Fibroblast of skin of back (primary cell): ENCODE results near the gene SDK2.

Experiments
- DNase-seq: peaks from one replicate; pipeline ENCODE4 v3.0.0-alpha.2; 2013

SDK2 gene

DNA sequence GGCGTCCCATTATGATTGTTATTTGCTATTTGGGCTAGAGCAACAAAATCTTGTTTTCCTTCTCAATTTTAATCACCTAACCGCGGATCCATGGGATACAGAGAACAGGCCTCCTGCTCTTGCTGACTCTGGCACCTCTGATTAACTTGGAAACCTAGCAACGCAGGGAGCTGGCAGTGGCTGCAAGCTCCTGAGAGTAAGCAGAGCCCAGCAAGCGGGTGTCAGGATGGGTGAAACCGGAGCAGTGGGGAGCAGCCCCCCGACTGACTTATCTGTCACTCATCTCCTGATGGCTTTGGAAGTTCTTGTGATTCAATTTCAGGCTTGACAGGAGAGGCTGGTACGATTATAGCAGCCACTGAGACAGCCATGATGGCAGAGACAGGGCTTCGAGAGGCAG lies 286.9 kb downstream of the SDK2 start:
- no peak for DNase-seq

DNA sequence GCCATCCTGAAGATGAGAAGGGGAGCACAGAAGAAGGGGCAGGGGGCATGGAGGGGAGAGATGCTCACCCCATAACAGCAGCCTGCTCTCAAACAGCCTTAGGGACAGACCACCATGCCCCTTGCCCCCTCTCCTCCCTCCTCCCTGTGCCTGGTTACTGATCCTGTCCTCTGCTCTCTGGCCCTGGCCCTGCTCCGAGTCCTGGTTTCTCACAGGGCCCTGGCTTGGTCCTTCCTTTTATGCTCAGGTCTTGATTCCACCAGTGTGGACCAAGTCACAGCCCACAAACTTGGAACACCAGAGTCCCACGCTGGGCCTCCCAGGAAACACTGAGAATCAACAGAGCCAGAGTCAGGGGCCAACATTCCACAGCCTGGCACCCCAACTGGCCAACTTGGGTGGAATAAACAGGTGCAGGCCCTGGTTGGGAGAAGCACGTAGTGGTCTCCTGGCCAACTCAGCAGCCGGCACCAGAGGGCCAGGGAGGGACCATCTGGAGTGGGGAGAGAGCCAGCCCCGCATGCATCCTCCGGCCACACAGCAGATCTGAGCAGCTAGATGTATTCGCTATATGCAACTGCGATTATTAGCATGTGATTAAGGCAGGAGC lies 287.6 kb downstream of the SDK2 start:
- DNase-seq: no peak

DNA sequence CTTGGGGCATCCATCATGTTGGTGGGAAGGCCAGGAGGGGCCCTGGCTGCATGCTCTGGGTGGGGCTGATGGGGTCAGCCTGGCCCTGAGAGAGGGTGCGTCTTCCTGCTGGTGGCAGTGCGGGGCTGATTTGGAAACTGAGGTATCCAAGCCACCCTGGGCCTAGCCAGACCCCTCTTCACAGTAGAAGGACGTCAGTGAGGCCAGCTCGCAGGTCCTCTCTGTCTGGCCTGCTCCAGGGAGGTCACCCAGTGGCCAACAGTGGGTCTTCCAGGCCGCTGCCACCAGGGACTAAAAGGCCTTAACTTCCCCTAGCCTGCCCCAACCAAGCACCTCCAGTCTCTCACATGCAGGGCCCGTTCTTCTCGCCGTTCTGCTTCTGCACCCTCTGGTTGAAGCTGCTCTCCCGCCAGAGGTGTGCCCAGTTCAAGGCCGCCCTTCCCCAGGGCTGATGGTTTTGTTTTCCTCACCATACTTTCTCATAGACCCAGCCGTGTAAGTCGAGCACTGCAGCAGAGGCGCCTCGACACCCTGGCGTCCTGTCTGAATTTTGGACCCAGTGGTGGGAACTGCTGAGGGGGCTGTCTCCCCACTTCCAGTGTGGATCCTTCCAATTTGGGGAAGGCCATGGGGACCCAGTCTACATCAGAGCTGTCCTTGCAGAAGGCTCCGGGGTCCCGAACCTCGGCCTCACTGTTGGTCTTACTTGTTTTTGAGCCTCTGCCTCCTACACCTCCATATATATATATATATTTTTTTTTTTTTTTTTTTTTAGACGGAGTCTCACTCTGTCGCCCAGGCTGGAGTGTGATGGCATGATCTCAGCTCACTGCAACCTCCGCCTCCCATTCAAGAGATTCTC lies 289.6 kb downstream of the SDK2 start:
- no peak for DNase-seq

DNA sequence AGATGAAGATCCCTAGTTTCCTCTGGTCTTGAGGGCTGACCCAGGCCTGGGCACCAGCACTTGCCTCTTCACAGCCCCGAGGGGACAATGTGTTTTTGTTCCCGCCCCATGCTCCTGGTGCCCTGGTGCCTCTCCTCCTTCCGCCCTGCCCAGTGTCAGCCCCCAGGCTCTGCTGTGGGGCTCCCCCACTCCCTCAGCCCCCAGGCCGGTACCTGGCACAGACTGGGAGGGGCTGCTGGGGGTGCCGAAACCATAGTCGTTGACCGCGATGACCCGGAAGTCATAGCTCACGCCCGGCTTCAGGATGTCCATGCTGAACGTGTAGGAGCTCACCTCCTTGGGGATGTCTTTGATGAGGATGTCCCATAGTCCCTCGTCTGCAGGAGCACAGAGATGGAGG lies 292.0 kb downstream of the SDK2 start:
- DNase-seq: no peak

DNA sequence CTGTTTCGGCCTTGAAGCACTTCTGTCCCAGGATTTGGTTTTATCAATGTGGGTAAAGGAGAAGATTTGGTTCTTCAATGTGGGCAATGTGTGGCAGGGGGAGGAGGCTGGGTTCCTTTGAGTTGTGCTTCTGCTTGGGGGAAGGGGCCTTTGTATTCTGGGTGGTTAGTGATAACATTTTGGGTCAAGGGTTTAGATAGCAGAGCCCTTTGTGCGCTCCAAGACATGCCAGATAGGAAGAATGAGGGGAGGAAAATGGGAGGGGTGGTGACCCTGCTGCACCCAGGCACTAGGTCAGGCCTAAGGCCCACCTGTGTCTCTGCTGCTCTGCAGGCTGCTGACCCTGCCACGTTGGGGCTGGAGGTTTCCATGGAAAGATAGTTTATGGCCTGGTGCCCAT lies 292.5 kb downstream of the SDK2 start:
- DNase-seq: no peak

DNA sequence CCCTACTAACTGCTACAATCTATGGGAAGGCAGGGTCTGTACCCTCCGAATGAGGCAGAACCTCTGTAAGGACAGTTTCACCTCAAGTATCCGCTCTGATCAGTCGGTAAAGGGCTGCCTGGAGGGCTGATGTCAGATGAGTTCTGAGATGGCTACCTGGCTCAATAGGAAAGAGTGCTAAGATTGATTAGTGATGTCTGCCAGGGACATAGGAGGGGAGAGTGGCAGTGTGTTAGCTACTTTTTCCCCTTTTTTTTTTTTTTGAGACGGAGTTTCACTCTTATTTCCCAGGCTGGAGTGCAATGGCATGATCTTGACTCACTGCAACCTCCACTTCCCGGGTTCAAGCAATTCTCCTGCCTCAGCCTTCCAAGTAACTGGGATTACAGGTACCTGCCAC lies 293.4 kb downstream of the SDK2 start:
- no peak for DNase-seq

DNA sequence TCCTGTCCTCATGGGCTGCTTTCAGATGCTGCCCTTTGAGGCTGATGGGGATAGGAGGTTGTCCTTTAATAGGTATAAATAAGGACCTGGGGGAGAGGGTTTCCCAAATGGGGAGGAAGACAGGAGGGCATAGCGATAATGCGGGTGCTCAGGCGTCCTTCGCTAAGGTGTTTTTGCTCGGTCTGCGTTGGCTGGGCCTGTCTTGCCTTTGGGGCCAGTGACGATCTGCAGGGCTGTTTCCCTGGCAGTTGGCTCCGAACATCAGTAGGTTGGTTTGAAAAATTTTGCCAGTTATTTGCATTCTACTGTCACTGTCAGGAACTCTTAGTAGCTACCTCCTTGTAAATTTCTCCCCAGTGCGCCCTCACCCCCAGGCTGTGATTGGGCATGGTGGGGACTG lies 294.6 kb downstream of the SDK2 start:
- DNase-seq: no peak

DNA sequence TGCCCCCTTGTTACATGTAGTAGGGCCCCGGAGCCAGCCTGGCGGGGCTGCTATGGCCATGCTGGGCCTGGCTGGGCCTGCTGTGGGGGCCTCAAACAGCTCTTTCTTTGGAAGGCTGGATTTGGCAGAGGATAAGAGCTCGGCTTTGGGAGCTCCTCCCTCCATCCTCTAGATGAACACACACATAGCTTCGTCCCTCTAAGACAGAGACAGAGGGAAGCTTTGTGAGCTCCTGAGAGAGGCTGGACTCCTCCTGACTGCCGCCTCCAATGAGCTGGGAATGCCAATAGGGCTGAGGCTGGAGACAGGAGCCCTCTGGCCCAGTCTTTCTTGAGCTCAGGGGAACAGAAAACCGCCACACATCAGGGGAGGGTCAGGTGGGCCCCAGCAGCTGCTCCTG lies 295.1 kb downstream of the SDK2 start:
- no peak for DNase-seq

DNA sequence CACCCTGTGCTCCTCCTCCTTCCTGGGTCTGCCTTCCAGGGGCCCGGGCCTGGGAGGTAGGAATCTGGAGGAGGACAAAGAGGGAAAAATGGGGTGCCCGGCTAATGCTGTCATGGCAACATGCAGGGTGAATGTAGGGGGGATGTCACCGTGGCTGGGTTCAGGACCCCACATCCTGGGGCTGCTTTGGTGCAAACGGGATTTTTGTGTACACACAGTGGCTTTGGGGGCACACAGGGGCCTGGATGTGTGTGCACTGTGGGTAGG lies 295.5 kb downstream of the SDK2 start:
- no peak for DNase-seq

DNA sequence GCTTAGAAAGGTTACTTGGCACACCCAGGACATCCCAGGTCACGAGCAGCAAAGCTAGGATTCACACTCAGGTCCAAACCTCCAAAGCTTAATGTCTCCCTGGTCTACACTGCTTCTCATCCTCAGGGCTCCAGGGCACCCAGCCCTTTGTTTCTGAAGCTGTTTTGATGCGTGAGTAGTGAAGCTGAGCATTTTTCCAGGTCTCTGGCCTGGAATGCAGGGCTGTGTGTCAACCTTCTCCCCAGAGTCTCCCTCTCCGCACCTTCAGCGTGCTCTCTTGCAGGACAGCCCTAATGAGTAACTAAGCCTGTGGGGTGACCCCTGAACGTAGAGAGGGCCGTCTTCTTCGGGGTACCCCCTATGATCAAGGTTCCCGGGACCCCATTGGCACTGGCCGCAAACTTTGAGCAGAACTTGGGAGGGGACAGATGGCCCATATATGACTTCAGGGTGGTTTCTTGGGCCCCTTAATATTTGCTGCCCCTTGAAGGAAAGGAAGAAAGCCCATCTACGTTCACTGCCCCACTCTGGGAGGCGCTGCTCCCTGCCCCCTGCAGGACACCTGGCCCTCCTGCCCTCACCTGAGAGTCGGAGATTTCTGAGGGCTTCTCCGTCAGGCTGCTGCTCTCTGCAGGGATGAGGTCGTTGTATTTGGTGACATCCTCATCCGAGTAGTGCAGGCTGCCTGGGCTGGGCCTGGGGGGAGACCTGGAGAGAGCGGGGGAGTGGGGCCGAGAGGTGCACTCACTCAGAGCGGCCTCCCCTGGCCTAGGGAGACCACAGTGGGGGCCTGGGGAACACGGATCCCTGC lies 296.0 kb downstream of the SDK2 start:
- no peak for DNase-seq

DNA sequence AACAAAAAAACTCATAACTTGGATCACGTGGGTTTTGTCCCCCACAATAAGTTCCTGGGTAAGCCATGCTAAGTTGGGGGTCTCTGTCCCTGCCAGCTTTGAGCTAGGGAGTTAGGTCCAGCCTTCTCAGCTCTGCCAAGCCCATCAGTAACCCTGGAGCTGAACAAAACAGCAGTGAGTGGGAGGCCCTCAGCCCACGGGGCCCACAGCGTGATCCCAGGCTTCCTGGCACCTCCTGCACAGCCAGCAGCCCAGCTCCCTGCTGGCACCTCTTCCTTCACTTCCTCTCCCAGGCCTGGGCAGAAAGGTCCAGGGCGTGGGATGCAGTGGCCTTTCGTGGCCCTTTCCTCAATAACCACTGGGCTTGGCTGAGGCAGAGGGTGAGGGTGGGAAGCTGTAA lies 296.9 kb downstream of the SDK2 start:
- DNase-seq: no peak

DNA sequence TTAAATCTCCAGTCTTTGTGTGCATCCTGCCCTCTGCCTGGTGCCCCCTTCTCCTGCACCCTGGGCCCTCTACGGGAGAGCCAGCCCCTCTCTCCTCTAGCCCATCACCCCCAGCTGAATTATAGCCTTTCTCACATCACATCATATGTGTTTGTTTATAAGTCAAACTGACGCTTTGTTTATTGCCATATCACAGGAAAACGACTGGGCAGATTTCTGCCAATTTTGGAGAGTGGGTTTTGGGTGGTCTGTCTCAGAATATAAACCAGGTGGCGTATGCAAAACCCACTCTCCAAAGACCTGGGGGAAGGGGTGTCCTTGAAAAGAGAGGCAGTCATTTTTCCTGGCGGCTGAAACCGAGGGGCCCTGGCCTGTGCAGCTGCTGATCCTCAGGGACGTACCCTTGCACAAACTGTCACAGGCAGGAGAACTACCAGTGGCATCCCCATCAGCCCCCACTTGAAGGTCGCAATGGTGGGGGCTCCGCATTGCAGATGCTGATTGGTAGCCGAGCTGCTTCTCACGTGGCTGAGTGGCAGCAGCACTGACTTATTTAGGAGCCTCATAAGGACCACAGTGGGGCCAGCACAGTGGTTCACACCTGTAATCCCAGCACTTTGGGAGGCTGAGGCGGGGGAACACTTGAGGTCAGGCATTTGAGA lies 297.6 kb downstream of the SDK2 start:
- no peak for DNase-seq

DNA sequence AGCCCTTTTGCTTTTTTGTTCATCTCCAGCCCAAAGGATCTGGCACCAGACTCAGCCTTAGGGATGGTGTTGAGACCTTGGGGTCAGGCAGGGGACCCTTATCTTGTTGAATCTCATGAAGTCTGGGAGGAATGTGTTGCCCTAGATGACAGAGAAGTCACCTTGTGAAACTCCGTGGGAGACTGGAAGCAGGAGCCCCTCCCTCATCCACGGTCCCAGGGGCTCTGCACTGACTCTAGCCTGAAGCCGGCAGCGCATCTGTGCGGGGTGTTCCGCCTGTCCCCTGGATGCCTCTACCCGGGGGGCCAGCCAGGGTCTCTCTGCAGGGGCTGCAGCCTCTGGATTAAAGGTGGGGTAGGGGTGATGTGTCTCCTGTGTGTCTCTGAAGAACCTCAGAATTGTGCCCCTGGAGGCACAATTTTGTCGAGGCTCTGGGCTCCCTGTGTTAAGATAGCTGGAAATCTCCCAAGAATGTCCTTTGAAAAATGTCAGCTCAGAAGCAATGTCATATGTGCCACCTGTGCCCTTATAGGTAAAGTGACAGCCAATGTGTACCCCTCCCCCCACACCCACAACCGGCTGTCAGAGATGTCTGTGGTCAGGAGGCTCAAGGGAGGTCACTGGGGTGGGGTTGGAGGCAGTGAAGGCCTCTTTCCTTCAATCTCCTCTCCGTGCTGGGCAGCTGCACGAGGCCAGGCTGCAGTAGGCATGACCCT lies 300.3 kb downstream of the SDK2 start:
- DNase-seq: no peak

DNA sequence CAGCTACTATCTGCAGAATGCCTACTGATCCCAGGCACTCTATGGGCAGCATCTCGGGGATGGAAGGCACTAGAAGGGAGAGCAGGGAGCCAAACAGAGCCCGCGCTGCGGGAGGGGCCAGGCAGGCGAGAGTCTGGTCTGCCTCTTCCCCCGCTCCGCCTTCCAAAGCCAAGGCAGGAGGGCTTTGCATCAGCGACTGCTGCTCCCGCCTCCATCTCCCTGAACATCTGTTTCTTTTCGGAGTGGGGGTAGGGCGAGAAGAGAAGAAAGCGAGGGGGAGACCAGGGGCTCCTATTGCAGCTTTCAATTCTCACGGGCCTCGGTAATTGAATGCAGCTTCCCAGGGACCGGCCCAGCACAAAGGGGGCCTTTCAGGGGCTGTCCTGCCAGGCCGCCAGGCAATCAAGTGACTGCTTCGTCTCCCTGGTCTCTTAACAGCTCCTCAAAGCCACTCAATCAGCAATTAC lies 301.0 kb downstream of the SDK2 start:
- DNase-seq: peak; percentile 94

DNA sequence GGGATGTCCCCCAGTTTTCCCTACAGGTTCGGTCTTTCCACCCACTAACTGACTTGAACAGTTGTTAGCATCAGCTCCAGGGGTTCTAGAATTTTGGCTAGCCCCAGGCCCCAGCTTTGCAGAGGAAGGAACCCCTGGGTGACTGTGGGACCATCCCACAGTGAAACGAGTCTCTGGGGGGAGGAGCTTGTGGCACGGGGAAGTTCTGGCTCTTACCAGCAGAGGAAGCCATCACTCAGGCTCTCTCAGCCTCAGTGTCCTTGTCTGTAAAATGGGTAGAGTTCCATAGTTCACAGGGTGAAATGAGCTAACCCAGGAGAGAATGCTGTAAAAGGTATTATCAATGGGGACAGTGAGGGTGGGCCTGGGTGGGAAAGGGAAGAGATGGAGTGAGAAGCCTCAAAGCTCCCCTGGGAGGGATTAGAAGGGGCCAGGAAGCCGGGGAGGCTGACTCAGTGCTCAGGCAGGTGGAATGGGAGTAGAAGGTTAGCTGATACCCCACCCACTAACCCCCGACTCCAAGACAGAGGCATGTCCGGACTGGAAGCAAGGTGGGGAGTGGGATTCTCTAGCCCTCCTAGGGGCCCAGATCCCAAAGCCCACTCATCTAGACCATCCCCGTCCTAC lies 301.6 kb downstream of the SDK2 start:
- peak; percentile 96 for DNase-seq

DNA sequence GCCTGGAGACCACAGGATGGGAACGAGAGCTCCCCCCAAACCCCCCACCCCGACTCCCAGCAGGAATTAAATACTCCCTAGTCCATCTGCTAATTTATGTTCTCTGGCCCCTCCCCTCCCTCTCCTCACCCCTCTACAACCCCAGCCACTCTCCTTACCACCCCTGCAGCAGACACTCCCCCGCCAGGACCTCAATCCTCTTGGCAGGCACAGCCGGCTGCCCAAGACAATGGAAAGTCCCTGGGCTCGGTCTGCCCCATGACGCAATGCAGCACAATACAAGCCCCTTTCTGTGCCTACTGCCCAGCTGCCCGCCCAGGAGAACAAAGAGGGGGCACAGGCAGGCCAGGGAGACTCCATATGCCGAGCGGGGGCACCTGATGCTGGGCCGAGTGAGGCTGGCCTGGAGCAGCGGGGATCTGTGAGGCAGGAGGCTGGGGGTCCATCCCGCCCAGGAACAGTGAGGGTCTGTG lies 302.2 kb downstream of the SDK2 start:
- DNase-seq: peak; percentile 87

DNA sequence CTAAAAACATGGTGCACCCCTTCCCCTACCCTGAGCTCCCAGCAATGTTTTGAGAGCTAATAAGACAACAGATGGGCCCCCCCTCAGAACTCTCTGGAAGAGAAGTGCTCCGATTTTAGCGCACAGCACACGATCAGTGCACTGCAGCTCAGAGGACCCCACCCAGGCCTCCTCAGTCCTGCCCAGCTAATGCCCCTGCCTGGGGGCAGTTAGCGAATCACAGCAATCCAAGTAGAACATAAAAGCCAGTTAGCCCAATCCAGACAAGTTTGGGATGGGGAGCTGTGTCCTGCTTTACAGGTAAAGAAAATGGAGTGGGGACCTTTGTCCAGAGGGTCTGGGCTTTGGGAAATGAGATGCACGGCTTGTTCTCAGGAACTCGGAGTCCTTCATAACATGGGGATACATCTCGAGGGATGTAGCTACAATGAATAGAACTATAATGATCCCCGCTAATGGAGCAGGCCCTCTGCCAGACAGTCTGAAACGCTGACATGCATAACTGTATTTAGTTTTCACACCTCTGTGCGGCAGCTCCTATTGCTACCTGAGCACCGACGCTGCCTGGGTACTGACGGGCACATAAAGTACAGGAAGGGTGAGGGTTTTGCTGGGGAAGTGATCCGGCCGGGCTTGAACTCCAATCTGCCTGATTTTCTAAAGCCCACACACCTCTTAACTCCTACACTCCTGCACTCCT lies 302.7 kb downstream of the SDK2 start:
- no peak for DNase-seq

DNA sequence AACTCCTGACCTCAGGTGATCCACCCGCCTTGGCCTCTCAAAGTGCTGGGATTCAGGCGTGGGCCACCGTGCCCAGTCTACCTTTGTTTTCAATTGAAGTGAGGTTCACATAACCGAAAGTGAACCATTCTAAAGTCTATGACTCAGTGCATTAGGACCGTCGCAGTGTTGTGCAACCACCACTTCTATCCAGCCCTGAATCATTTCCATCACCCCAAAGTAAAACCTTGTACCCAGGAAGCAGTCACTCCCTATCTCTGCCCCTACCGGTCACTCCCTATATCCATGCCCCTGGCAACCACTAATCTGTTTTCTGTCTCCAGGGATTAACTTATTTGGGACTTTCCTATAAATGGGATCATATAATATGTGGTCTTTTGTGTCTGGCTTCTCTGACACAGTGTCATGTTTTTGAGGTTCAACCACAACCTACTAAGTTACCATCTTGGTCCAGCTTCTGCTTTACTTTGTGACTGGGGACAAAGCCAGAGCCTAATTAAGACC lies 304.1 kb downstream of the SDK2 start:
- peak; percentile 92 for DNase-seq

DNA sequence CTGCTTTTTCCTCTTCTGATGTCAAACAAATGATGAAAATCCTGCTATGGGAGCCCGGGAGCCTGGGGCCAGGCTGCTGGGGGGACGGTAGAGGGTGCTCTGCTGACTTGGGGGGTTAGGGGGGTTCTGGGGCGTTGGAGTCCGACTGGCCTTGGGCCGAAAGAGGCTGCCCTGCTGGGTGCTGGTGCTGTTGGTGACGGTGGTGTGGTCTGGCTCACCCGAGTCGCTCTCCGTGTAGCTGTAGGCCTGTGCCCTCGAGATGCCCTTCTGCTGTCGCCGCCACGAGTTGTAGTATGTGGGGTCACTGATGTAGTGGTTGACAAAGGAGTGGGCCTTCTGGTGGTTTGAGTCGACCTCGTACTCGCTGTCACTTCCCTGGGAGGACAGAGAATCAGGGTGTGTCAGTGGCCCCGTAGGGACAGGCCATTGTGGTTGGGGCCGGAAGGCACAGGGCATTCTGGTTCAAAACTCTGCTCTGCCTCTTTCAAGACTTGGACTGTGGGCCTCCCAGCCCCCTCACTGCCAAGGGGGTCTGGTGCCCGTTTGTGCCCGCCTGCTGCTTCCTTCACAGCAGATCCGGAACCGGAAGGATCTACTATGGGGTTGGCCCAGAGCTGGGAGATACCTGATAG lies 305.6 kb downstream of the SDK2 start:
- DNase-seq: no peak

DNA sequence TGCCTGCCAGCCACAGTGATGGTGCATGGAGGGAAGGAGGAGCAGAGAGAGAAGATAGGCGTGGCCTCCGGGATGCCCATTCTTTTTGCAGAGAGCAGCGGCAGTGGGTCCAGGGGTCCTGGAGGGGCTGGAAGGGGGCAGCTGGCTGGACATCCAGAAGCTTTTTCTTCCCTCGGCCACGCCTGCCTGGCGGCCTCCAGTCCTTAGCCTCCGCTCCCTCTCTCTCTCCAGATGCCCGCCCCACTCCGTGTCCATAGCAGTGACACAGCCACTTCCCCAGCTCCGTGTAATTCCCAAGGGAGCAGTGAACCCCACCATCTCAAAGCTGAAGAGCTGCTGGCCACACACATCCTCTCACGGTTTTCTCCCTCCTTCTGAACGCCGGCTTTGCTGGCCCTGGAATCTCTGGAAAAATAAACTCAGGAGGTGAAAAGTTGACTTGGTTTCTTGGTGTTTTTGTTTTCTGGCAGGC lies 306.2 kb downstream of the SDK2 start:
- DNase-seq: peak; percentile 85
